GM10248 (cell line): ENCODE results near the gene GPX4.
"Not testable (repeated sequence)": the region's sequence is repeated elsewhere in the genome, so short reads cannot be mapped to it uniquely, and the experiment has no call there.

Experiments
- CTCF ChIA-PET: fragments of 300-600 bp; sonication (Branson Sonifier 250); formaldehyde crosslinking; extraction: SDS; loops from one replicate; lab custom pipeline; 2021; ENCODE audit warnings: antibody characterized with exemption; lab: Yijun Ruan, JAX
- POLR2A ChIA-PET: fragments of 350-650 bp; sonication (Branson Sonifier 250); formaldehyde crosslinking; extraction: SDS; loops from one replicate; lab custom pipeline; 2020; ENCODE audit warnings: antibody characterized with exemption; lab: Yijun Ruan, JAX
- DNase-seq: peaks from one replicate; pipeline ENCODE4 v3.0.0; 2012; ENCODE audit errors: extremely low spot score
- TF ChIP-seq, protein P1 (sequence below): IDR thresholded peaks from 2 replicates; pipeline ENCODE4 v1.5.1; 2012; ENCODE audit warnings: mild to moderate bottlenecking, low read depth; ENCODE audit errors: extremely low read depth, missing control alignments, control extremely low read depth

The GPX4 gene

DNA sequence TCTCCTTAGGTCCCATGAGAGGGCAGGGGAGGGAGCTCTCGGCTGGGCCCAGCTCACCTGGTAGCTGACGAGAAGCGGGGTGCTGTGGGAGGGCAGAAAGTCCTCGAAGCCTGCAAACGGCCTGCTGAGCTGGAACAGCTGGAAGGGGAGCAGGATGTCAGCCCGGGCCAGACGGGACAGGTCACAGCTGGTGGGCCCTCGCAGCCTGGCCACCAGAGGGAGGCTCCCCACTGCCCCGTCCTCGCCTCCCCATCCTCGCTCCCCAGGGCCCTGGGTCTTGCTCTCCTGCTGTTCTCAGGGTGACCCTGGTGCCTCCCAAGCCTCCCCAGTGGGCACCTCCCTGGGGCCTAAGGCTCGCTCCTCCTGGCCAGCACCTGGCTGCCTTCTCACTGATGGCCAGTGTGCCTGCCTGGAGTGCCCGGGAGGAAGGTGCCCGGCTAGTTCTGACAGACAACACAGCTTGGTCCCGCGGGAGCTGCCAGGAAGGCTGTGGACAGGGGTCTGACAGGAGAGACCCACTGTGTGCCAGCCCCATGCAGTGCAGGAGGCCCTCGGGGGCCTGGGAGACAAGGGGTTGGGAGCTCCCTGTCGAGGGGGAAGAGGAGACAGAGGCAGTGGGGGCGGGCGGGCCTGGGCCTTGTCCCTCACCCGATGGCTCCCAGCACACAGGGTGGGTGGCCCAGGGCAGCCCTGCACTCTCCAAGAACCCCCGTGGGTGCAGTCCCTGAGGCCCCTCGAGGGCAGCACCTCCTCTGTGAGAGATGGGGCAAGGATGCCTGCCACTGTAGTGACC, 20.3 kb downstream of the GPX4 start:
- CTCF ChIA-PET = interaction anchor here (1.1 to 6.3 kb wide), 3 partner anchors 10 to 31 kb away, joined by 3 to 45 read pairs (median 3); no protein-coding TSS in a partner anchor
- POLR2A ChIA-PET = interaction anchor here (1.0 to 1.5 kb wide), 2 partner anchors 102 to 145 kb away, joined by 4 read pairs; partner anchors contain the start of genes CIRBP and RNU6-2
- DNase-seq = no peak
- TF ChIP-seq, protein P1, sequence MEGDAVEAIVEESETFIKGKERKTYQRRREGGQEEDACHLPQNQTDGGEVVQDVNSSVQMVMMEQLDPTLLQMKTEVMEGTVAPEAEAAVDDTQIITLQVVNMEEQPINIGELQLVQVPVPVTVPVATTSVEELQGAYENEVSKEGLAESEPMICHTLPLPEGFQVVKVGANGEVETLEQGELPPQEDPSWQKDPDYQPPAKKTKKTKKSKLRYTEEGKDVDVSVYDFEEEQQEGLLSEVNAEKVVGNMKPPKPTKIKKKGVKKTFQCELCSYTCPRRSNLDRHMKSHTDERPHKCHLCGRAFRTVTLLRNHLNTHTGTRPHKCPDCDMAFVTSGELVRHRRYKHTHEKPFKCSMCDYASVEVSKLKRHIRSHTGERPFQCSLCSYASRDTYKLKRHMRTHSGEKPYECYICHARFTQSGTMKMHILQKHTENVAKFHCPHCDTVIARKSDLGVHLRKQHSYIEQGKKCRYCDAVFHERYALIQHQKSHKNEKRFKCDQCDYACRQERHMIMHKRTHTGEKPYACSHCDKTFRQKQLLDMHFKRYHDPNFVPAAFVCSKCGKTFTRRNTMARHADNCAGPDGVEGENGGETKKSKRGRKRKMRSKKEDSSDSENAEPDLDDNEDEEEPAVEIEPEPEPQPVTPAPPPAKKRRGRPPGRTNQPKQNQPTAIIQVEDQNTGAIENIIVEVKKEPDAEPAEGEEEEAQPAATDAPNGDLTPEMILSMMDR = no peak

DNA sequence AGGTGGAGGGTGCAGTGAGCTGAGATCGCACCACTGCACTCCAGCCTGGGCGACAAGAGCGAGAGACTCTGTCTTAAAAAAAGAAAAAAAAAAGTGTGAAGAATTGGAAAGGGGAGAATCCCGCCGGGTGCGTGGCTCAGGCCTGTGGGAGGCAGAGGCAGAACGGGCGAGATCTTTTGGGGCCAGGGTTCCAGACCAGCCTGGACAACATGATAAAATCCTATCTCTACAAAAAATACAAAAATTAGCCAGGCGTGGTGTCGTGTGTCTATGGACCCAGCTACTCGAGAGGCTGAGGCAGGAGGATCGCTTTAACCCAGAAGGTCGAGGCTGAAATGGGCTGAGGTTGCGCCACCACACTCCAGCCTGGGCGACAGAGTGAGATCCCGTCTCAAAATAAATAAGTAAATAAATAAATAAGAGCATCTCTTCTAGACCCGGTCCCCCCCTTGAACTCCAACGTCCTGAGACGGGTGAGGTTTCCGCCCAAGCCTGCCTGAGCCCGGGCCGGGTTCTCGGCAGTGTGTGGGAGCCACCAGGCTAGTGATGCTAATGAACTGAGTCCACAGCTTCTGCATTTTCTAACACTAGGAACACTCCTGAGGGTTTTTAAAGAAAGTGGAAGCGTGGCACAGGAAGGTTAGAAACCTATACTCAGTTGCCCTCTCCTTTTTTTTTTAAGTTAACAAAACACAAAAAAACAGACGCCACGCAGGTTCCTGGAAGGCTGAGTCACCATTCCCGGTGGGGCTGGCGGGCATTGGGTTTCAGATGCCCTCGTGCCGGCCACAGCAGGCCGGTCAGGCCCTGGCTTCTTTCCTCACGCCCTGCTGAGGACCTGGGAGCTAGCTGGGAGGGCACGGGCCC, 22.0 kb downstream of the GPX4 start:
- POLR2A ChIA-PET = no interaction called here
- no peak for DNase-seq
- TF ChIP-seq, protein P1 = no peak
- CTCF ChIA-PET = interaction anchor here (0.8 to 6.3 kb wide), 2 partner anchors 12 to 29 kb away, joined by 3 to 45 read pairs; no protein-coding TSS in a partner anchor

DNA sequence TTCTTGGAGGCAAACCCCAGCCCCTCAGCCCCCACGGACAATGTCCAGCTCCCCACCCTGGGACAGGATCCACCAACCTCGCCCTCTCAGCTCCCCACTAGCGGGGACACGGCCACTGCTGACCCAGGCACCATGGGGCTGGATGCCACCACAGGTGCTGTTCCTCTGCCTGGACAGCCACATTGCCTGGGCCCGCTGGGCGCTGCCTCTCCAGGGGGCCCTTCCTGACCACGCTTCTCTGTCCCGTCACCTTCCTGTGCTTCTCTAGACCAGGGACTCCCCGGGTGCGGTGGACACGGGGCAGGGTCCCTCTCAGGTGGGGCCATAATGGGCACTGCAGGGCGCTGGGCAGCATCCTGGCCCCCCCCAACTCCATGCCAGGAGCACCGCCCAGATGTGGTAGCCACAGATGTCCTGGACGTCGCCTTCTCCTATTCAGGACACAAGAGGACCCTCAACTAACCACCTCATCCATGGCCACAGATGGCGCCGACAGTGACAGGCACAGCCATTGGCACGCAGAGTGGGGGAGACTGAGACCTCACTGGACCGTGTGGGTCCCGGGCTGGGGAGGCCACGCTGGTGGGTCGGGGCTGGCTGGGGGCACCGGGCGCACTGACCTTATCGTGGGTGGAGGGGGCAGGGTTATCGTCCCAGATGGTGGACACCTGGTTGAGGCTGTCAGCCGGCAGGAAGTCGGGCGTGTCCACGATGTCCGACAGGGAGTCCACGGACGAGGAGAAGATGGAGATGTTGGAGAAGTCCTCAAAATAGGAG, 23.4 kb downstream of the GPX4 start:
- CTCF ChIA-PET = interaction anchor here (0.8 to 6.3 kb wide), 3 partner anchors 13 to 28 kb away, joined by 3 to 45 read pairs (median 5); no protein-coding TSS in a partner anchor
- POLR2A ChIA-PET = no interaction called here
- TF ChIP-seq, protein P1 = no peak
- no peak for DNase-seq

DNA sequence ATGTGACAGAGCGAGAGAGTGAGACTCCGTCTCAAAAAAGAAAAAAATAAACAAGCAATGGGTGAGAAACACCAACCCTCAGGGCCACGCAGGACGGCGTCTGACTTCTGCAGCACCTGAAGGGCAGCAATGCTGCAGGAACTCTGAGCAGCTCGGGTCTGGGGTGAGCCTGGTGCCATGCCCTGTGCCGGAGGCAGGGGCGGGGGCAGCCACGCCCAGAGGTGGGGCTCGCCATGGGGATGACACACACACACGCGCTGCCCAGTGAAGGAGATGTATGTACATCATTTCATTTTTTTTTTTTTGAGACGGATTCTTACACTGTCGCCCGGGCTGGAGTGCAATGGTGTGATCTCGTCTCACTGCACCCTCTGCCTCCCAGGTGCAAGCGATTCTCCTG, 24.3 kb downstream of the GPX4 start:
- TF ChIP-seq, protein P1 = no peak
- POLR2A ChIA-PET = no interaction called here
- CTCF ChIA-PET = interaction anchor here (1.4 kb wide), 1 partner anchor 15 kb away, joined by 5 read pairs; no protein-coding TSS in a partner anchor
- DNase-seq = no peak

DNA sequence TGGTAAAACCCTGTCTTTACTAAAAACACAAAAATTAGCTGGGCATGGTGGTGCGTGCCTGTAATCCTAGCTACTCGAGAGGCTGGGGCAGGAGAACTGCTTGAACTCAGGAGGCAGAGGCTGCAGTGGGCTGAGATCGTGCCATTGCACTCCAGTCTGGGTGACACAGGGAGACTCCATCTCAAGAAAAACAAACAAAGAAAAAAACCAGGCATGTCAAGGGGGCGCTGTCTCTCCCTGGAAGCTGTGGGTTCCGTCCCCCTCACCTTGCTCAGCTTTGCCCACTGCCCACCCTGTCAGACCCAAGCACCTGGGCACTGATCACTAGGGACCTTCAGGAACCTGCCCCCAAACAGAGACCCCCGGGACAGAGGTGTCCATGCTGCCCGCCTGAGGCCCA, 25.3 kb downstream of the GPX4 start:
- DNase-seq, POLR2A ChIA-PET: not testable (repeated sequence)
- CTCF ChIA-PET = interaction anchor here (1.4 to 2.4 kb wide), 2 partner anchors 14 to 16 kb away, joined by 5 to 9 read pairs; no protein-coding TSS in a partner anchor

DNA sequence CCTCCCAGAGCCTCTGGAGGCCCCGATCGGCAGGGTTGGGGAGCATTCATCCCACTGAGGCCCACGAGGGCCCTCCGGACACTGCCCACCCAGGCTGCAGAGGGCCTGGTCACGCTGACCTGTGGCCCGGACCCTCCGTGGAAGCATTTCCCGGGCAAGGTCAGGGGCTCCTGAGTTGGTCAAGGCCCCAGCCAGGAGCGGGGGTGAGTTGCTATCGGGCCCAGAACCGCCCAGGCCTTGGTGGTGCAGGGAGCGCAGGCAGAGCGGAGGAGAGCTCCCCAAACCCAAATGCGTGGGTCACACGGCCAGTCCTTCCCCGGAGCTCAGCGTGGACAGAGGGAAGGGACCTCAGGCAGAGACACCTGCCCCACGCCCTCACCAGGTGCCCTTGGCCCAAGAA, 25.7 kb downstream of the GPX4 start:
- ChIA-PET POLR2A (no interaction called here), CTCF (interaction anchor here (1.2 to 2.4 kb wide), 4 partner anchors 9 to 16 kb away, joined by 3 to 18 read pairs (median 6); no protein-coding TSS in a partner anchor)
- TF ChIP-seq, protein P1 = no peak
- no peak for DNase-seq
